Measurements from ENCODE around the gene CTTN. TPM values are rescaled to one million over a fixed set of nuclear protein-coding genes. Genes with fewer than 3 reads are reported as not detected.

Gene CTTN
- total and polyA plus RNA-seq, 8 donors: 68.7 to 130 (median 87.6) TPM

DNA sequence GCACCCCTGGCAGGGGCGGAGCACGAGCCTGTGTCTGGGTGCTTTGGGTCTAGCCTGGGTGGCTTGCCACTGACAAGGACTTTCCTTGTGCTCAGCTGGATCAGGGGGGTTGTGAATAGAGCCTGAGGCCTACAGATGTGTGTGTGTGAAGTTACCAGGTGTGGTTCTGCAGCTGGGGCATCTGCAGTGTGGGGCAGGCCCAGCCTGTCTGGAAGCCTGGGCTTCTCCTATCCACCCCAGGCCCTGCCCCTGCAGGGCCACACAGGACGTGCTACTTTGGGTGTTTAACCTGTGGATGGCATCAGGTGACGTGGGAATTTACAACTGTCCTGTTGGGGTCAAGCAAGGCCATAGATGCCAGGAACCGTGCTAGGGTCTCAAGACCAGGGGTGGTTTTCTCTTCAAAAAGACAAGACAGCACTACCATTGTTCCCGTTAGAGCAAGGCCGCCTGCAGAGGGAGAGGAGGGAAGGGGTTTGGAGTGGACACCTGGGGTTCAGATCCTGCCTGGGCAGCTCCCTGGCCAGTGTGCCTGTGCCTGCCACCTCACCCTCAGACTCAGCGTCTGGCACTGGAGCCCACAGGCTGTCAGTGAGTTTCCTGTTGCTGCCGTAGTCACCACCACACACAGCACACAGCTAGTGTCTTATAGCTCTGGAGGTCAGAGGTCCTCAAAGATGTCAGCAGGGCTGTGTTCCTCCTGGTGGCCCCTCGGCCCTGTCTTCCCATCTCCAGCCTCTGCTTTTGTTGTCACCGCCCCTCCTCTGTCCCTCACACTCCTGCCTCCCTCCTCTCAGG is 31.6 kb downstream of the CTTN start:
- FAIRE-seq: no peak
- intact Hi-C loops (cut with DNase I): no loop called here
- DNase-seq: no peak
- TF ChIP-seq, protein P1, sequence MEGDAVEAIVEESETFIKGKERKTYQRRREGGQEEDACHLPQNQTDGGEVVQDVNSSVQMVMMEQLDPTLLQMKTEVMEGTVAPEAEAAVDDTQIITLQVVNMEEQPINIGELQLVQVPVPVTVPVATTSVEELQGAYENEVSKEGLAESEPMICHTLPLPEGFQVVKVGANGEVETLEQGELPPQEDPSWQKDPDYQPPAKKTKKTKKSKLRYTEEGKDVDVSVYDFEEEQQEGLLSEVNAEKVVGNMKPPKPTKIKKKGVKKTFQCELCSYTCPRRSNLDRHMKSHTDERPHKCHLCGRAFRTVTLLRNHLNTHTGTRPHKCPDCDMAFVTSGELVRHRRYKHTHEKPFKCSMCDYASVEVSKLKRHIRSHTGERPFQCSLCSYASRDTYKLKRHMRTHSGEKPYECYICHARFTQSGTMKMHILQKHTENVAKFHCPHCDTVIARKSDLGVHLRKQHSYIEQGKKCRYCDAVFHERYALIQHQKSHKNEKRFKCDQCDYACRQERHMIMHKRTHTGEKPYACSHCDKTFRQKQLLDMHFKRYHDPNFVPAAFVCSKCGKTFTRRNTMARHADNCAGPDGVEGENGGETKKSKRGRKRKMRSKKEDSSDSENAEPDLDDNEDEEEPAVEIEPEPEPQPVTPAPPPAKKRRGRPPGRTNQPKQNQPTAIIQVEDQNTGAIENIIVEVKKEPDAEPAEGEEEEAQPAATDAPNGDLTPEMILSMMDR (IDR thresholded peaks at IDR 0.05): no peak
- Histone ChIP-seq H3K36me3 (peaks cover 0 to 86% (median 28%) of the 10 kb centered on the region in 3 donors), H3K4me1 (no peaks in the 10 kb centered on the region), H3K27ac (no peak overlapping the region), H3K4me3 (no peak overlapping the region), H3K9me3 (no peaks in the 10 kb centered on the region), H3K27me3 (no peaks in the 10 kb centered on the region)
- WGBS, 2 donors: 87 to 89% methylated on average over 11 of the region's 11 CpGs
- ATAC-seq: no peak

DNA sequence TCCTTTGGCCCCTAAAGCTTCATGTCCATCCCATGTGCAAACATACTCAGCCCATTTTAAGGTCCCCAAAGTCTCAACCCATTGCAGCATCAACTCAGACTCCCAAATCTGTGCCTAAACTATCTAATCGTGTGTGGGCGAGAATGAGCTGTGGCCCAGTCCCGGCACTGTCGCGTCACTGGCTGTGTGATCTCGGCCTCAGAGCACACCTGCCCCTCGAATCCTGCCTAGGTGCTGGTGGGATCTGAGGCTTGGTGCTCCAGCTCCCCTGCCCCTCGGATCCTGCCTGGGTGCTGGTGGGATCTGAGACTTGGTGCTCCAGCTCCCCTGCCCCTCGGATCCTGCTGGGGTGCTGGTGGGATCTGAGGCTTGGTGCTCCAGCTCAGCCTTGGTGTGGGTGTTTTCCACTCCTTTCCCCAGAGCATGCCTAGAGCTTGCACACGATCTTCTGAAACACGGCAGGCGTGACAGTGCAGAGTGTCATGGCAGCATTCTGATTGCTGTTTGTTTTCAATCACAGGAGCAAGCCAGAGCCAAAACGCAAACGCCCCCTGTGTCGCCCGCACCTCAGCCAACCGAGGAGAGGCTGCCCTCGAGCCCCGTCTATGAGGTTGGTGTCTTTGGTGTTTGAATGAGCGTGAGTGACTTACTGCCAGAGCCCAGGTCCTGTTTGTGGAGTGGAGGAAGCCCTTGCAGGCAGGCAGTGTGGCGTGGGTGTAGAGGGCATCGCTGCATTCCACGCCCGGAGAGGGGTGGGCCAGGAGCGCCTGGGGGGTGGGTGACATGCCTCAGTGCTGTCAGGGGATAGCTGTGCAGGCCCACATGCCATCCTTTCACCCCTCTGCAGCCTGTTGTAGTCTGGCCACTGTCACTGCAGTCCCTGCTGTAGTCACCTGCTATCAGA is 32.6 kb downstream of the CTTN start:
- TF ChIP-seq, protein P1 (IDR thresholded peaks at IDR 0.05): no peak
- Histone ChIP-seq H3K4me1 (no peaks in the 10 kb centered on the region), H3K9me3 (no peaks in the 10 kb centered on the region), H3K27me3 (no peaks in the 10 kb centered on the region), H3K36me3 (peaks cover 0 to 86% (median 28%) of the 10 kb centered on the region in 3 donors), H3K27ac (no peak overlapping the region), H3K4me3 (no peak overlapping the region)
- intact Hi-C loops (cut with DNase I): no loop called here
- DNase-seq: no peak
- no peak for FAIRE-seq
- WGBS, 2 donors: 95% methylated on average over 25 of the region's 25 CpGs
- no peak for ATAC-seq

DNA sequence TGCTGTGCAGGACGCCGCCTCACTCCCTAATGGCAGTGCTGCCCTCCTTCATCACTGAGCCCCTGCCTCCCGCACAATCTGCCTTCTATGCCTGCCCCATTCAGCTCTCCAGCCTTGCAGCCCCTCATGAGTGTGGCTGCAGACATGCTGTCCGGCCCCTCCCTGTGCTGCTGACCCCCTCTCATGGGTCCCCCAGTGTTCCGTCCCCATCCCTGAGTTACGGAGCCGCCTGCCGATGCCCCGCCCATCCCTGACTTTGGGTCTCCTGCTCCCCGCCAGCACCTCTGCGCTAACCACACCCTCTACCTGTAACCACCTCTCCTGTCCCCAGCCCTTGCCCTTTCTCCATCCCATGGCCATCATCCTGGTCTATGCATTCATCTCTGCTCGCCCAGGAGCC is 33.3 kb downstream of the CTTN start:
- WGBS, 2 donors: 96% methylated on average over 12 of the region's 12 CpGs
- intact Hi-C loops (cut with DNase I): no loop called here
- Histone ChIP-seq H3K9me3 (no peaks in the 10 kb centered on the region), H3K27ac (no peak overlapping the region), H3K27me3 (no peaks in the 10 kb centered on the region), H3K36me3 (peaks cover 0 to 88% (median 32%) of the 10 kb centered on the region in 3 donors), H3K4me3 (no peak overlapping the region), H3K4me1 (no peaks in the 10 kb centered on the region)
- no peak for ATAC-seq
- no peak for FAIRE-seq
- no peak for DNase-seq
- TF ChIP-seq, protein P1 (IDR thresholded peaks at IDR 0.05): no peak

DNA sequence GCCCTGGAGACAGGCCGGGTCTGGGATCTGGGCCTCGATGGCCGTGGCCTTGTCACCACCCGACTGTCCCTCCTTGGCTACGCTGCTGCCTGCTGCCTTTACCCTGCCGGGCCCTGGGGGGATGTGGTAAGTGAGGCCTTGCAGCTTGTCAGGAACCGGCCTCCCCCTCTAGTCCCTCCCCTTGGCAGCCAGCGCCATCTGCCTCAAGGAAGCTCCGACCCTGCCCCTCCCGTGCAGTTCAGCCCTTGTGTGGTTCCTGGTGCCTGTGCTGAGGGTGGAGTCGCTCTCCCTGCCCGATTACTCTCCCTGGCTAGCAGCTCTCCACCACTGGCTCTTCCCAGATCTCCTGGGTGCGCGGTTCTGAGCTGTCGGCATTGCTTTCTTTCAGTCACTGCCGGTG is 33.7 kb downstream of the CTTN start:
- 91 to 93% methylated on average over 15 to 16 of the region's 16 CpGs for WGBS, 2 donors
- intact Hi-C loops (cut with DNase I): no loop called here
- Histone ChIP-seq H3K4me3 (no peak overlapping the region), H3K4me1 (no peaks in the 10 kb centered on the region), H3K9me3 (no peaks in the 10 kb centered on the region), H3K36me3 (peaks cover 0 to 86% (median 32%) of the 10 kb centered on the region in 3 donors), H3K27me3 (no peaks in the 10 kb centered on the region), H3K27ac (no peak overlapping the region)
- no peak for ATAC-seq
- FAIRE-seq: no peak
- TF ChIP-seq, protein P1 (IDR thresholded peaks at IDR 0.05): no peak
- no peak for DNase-seq
